Naive thymus-derived CD4-positive, alpha-beta T cell (primary cell): Measurements from ENCODE around the gene ARFGEF3. TPM values are rescaled to one million over a fixed set of nuclear protein-coding genes. Genes with fewer than 3 reads are reported as not detected.
A peak's percentile ranks its signal among the peaks of the same experiment; 100 is the strongest.

Experiments used
- ATAC-seq: fragments of 150-1000 bp; cut with Tn5 transposase; 2 replicates; pipeline ENCODE4 v1.10.0; 2021; ENCODE audit warnings: mild to moderate bottlenecking, moderate library complexity
- CTCF ChIA-PET: fragments of 350-600 bp; sonication (Branson Sonifier 250); formaldehyde crosslinking; loops from one replicate; lab custom pipeline; 2021; ENCODE audit warnings: antibody characterized with exemption; lab: Charles Lee
- POLR2A ChIA-PET: fragments of 350-600 bp; sonication (Branson Sonifier 250); formaldehyde crosslinking; loops from one replicate; lab custom pipeline; 2021; ENCODE audit warnings: antibody characterized with exemption, inconsistent platforms; lab: Charles Lee
- DNase-seq, 9 donors: peaks; one replicate each; pipeline versions ENCODE4 v3.0.0 to v3.0.0-alpha.2; 2020 to 2022; ENCODE audit warnings: mixed read lengths in 1 of 9
- H3K27ac ChIP-seq: one replicate; pipeline ENCODE4 v1.7.0; 2013; ENCODE audit warnings: mild to moderate bottlenecking, low read depth, low read length, moderate library complexity
- H3K27me3 ChIP-seq, 2 donors: one replicate each; pipeline ENCODE4 v1.7.0; 2013; ENCODE audit warnings: low read length in 2 of 2, mild to moderate bottlenecking in 2 of 2, moderate library complexity in 2 of 2; ENCODE audit not compliant: control insufficient read depth in 2 of 2, insufficient read depth in 2 of 2
- H3K36me3 ChIP-seq, 3 experiments: 1 replicate in 2 of 3; 2 replicates in 1 of 3; pipeline ENCODE4 v1.7.0; 2013; ENCODE audit warnings: low read length in 3 of 3, mild to moderate bottlenecking in 3 of 3, moderate library complexity in 1 of 3; ENCODE audit not compliant: insufficient read depth in 3 of 3, control insufficient read depth in 2 of 3
- H3K4me1 ChIP-seq, 2 donors: one replicate each; pipeline ENCODE4 v1.7.0; 2013; ENCODE audit warnings: low read length in 2 of 2, mild to moderate bottlenecking in 2 of 2, moderate library complexity in 1 of 2; ENCODE audit not compliant: control insufficient read depth in 2 of 2, insufficient read depth in 2 of 2
- H3K4me3 ChIP-seq: 2 replicates; pipeline ENCODE4 v1.7.0; 2013; ENCODE audit warnings: mild to moderate bottlenecking, low read length
- H3K9me3 ChIP-seq, 3 experiments: 1 replicate in 2 of 3; 2 replicates in 1 of 3; pipeline ENCODE4 v1.7.0; 2013; ENCODE audit warnings: low read length in 3 of 3; ENCODE audit not compliant: control insufficient read depth in 2 of 3
- H3K27ac Mint-ChIP-seq, 9 donors: one replicate each; pipeline ENCODE4 v1.8.0; 2020 to 2022; ENCODE audit warnings: mixed read lengths in 9 of 9, mild to moderate bottlenecking in 8 of 9, moderate library complexity in 5 of 9, inconsistent platforms in 2 of 9
- H3K27me3 Mint-ChIP-seq, 5 donors: one replicate each; pipeline ENCODE4 v1.8.0; 2021 to 2022; ENCODE audit warnings: mixed read lengths in 5 of 5, mild to moderate bottlenecking in 1 of 5
- H3K36me3 Mint-ChIP-seq, 5 donors: one replicate each; pipeline ENCODE4 v1.8.0; 2020 to 2022; ENCODE audit warnings: mixed read lengths in 5 of 5, mild to moderate bottlenecking in 3 of 5, inconsistent platforms in 1 of 5
- H3K4me1 Mint-ChIP-seq, 7 donors: one replicate each; pipeline ENCODE4 v1.8.0; 2020 to 2022; ENCODE audit warnings: mixed read lengths in 7 of 7, mild to moderate bottlenecking in 3 of 7, inconsistent platforms in 1 of 7
- H3K4me3 Mint-ChIP-seq, 10 donors: one replicate each; pipeline ENCODE4 v1.8.0; 2020 to 2022; ENCODE audit warnings: mild to moderate bottlenecking in 10 of 10, mixed read lengths in 10 of 10, moderate library complexity in 6 of 10, inconsistent platforms in 2 of 10
- H3K9me3 Mint-ChIP-seq, 11 donors: one replicate each; pipeline ENCODE4 v1.8.0; 2020 to 2022; ENCODE audit warnings: mixed read lengths in 11 of 11, mild to moderate bottlenecking in 4 of 11, inconsistent platforms in 1 of 11, moderate library complexity in 1 of 11
- intact Hi-C, 2 donors: fragments of 100-400 bp; cut with micrococcal nuclease; formaldehyde crosslinking; loops; one replicate each; pipeline ENCODE4 v1.15.1; 2023
- polyA plus RNA-seq, 2 donors: library from polyadenylated mRNA; unstranded; fragments of 300-500 nt; fragmentation: Illumina TruSeq; gene quantifications; one replicate each; pipeline ENCODE4 v1.2.3, GENCODE V29; 2021
- total RNA-seq, 6 experiments: library from RNA in 5 of 6; stranded (reverse) in 5 of 6; gene quantifications; 1 replicate in 5 of 6; 2 replicates in 1 of 6; pipeline ENCODE4 v1.2.3 and lab custom pipeline; 2021 to 2026

Gene ARFGEF3
- total and polyA plus RNA-seq, 7 experiments from 2014 or later = 0.02 to 0.15 (median 0.03) TPM; not detected in 4

DNA sequence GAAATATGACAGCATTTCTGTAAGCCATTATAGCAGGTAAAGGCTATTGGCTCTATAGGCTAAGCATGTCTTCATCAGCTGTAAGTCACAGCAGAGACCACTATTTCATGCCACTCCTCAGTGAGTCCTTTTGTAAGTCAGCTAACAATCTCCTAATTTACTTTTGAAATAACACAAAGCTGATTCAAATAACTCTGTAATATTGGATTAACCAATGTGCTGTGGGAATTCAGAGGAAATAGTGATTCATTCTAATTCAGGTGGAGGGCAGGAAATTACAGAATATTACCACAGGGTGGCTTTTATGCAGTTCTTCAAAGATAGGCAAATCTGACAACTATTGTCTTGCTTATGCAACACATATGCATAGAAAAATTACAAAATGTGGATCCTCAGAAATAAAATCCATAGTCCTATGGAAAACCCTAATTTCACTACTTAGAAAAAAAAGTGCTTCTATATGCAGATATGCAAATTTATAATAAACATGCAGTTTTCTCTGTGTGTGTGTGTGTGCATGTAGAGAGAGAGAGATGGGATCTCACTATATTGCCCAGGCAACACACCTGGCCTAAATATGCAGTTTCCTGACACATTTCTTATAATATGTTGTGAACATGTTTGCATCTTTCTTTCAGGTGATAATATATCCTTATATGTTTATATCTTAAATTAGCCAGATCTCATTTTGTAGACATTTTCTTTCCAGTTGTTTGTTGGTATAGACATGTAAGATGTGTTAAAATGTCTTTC lies 211.1 kb downstream of the ARFGEF3 start:
- Histone ChIP-seq H3K9me3 (no peaks in the 10 kb centered on the region), H3K36me3 (no peaks in the 10 kb centered on the region), H3K27ac (no peak overlapping the region), H3K4me3 (no peak overlapping the region), H3K4me1 (no peaks in the 10 kb centered on the region), H3K27me3 (no peaks in the 10 kb centered on the region)
- Mint-ChIP-seq H3K4me3 (no peak overlapping the region), H3K27ac (no peak overlapping the region), H3K9me3 (peaks cover 0 to 2% (median 0%) of the 10 kb centered on the region in 11 donors), H3K4me1 (no peaks in the 10 kb centered on the region), H3K36me3 (no peaks in the 10 kb centered on the region), H3K27me3 (peaks cover 0 to 29% (median 5%) of the 10 kb centered on the region in 5 donors)
- ChIA-PET POLR2A (interaction anchor here (0.7 to 0.8 kb wide), 3 partner anchors 30 to 51 kb away, joined by 3 to 4 read pairs (median 4); no protein-coding TSS in a partner anchor), CTCF (interaction anchor here (0.8 to 1.4 kb wide), 3 partner anchors 10 to 31 kb away, joined by 3 to 4 read pairs (median 3); partner anchors contain the start of gene HEBP2)
- ATAC-seq (peak; percentile 55), DNase-seq (peak in 5 of 9 donors; percentile 7 to 26 (median 18))
- intact Hi-C loops = loop anchor here in 1 of 2 donors (1.0 to 2.0 kb wide), 2 partner anchors 31 to 136 kb away; partner anchors contain the start of gene HEBP2

- H3K4me1 Mint-ChIP-seq = no peaks in the 10 kb centered on the region
- no peak for ATAC-seq
- peaks cover 0 to 25% (median 3%) of the 10 kb centered on the region in 5 donors for H3K27me3 Mint-ChIP-seq
- CTCF ChIA-PET = interaction anchor here (0.6 to 1.0 kb wide), 2 partner anchors 30 to 156 kb away, joined by 3 read pairs; partner anchors contain the start of genes HEBP2 and PBOV1
- H3K4me3 Mint-ChIP-seq = no peak overlapping the region
- DNase-seq = no peak
- H3K9me3 Mint-ChIP-seq = peaks cover 0 to 2% (median 0%) of the 10 kb centered on the region in 11 donors
- H3K27ac Mint-ChIP-seq = peak overlapping the region in 1 of 9 donors; percentile 21
- intact Hi-C loops = no loop called here
- Histone ChIP-seq H3K27ac (no peak overlapping the region), H3K9me3 (no peaks in the 10 kb centered on the region), H3K27me3 (no peaks in the 10 kb centered on the region), H3K36me3 (no peaks in the 10 kb centered on the region), H3K4me3 (no peak overlapping the region), H3K4me1 (no peaks in the 10 kb centered on the region)
- H3K36me3 Mint-ChIP-seq = no peaks in the 10 kb centered on the region
- POLR2A ChIA-PET = no interaction called here
Observed at GRCh38 chr6:138374230-138374629, 212.5 kb downstream of the ARFGEF3 start.

- Histone ChIP-seq H3K27ac (no peak overlapping the region), H3K27me3 (no peaks in the 10 kb centered on the region), H3K36me3 (no peaks in the 10 kb centered on the region), H3K4me1 (no peaks in the 10 kb centered on the region), H3K9me3 (no peaks in the 10 kb centered on the region), H3K4me3 (no peak overlapping the region)
- H3K4me1 Mint-ChIP-seq = no peaks in the 10 kb centered on the region
- CTCF ChIA-PET = no interaction called here
- H3K27ac Mint-ChIP-seq = peak overlapping the region in 1 of 9 donors; percentile 21
- H3K27me3 Mint-ChIP-seq = peaks cover 0 to 23% (median 3%) of the 10 kb centered on the region in 5 donors
- intact Hi-C loops = no loop called here
- H3K36me3 Mint-ChIP-seq = no peaks in the 10 kb centered on the region
- POLR2A ChIA-PET = no interaction called here
- no peak overlapping the region for H3K4me3 Mint-ChIP-seq
- no peak for DNase-seq
- ATAC-seq = no peak
- peaks cover 0 to 2% (median 0%) of the 10 kb centered on the region in 11 donors for H3K9me3 Mint-ChIP-seq
Observed at GRCh38 chr6:138374815-138375214, 213.1 kb downstream of the ARFGEF3 start.

- Mint-ChIP-seq H3K36me3 (no peaks in the 10 kb centered on the region), H3K4me1 (no peaks in the 10 kb centered on the region), H3K9me3 (peaks cover 0 to 2% (median 0%) of the 10 kb centered on the region in 11 donors), H3K27me3 (peaks cover 0 to 13% (median 0%) of the 10 kb centered on the region in 5 donors), H3K27ac (no peak overlapping the region), H3K4me3 (no peak overlapping the region)
- Histone ChIP-seq H3K4me1 (no peaks in the 10 kb centered on the region), H3K27ac (no peak overlapping the region), H3K9me3 (no peaks in the 10 kb centered on the region), H3K4me3 (no peak overlapping the region), H3K36me3 (no peaks in the 10 kb centered on the region), H3K27me3 (no peaks in the 10 kb centered on the region)
- intact Hi-C loops = no loop called here
- ChIA-PET POLR2A (no interaction called here), CTCF (no interaction called here)
- no peak for DNase-seq
- no peak for ATAC-seq
Observed at GRCh38 chr6:138377042-138377441, 215.3 kb downstream of the ARFGEF3 start.

DNA sequence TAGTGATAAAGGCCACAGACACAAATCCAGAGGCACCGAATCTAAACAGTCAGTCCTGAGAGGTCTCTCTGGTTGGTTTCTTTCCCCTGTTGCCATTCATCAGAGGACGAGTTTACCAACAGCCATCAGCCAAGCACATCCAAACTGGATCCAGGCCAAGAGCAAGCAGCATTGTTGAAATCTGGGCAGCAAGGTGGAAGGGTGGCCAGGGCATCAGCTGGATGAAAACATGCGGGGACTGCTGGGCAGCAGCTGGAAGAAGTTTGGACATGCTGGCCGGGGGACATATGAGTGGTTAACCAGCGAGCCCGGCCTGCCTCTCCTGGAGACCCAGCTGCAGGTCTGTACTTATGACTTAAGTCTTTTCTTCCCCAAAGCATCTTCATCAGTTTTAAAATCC lies 216.1 kb downstream of the ARFGEF3 start, which contains the start of gene SMIM28:
SMIM28 (plus strand) TSS at position 62 of the 400 bp plus-strand sequence; CDS start at position 230, 168 bp downstream.
- no peak within 1 kb of the TSS for H3K27ac Mint-ChIP-seq
- H3K4me1 ChIP-seq = no peaks in the 10 kb centered on the region
- H3K27ac ChIP-seq = no peak within 1 kb of the TSS
- DNase-seq = no peak
- no peaks in the 10 kb centered on the region for H3K36me3 Mint-ChIP-seq
- CTCF ChIA-PET = no interaction called here
- H3K36me3 ChIP-seq = no peaks in the 10 kb centered on the region
- no peaks in the 10 kb centered on the region for H3K9me3 ChIP-seq
- intact Hi-C loops = no loop called here
- no peaks in the 10 kb centered on the region for H3K4me1 Mint-ChIP-seq
- ATAC-seq = no peak
- POLR2A ChIA-PET = no interaction called here
- peaks cover 0 to 12% (median 0%) of the 10 kb centered on the region in 5 donors for H3K27me3 Mint-ChIP-seq
- no peak within 1 kb of the TSS for H3K4me3 ChIP-seq
- peaks cover 0 to 2% (median 0%) of the 10 kb centered on the region in 11 donors for H3K9me3 Mint-ChIP-seq
- H3K4me3 Mint-ChIP-seq = no peak within 1 kb of the TSS
- H3K27me3 ChIP-seq = no peaks in the 10 kb centered on the region

- Mint-ChIP-seq H3K4me1 (no peaks in the 10 kb centered on the region), H3K27me3 (peaks cover 0 to 12% (median 0%) of the 10 kb centered on the region in 5 donors), H3K9me3 (peaks cover 0 to 2% (median 0%) of the 10 kb centered on the region in 11 donors), H3K36me3 (no peaks in the 10 kb centered on the region), H3K27ac (no peak overlapping the region), H3K4me3 (no peak overlapping the region)
- H3K9me3 ChIP-seq = no peaks in the 10 kb centered on the region
- ATAC-seq = no peak
- no peak for DNase-seq
- intact Hi-C loops = no loop called here
- ChIA-PET CTCF (no interaction called here), POLR2A (no interaction called here)
- no peak overlapping the region for H3K4me3 ChIP-seq
- no peaks in the 10 kb centered on the region for H3K27me3 ChIP-seq
- no peak overlapping the region for H3K27ac ChIP-seq
- no peaks in the 10 kb centered on the region for H3K36me3 ChIP-seq
- H3K4me1 ChIP-seq = no peaks in the 10 kb centered on the region
Observed at GRCh38 chr6:138378463-138378862, 216.7 kb downstream of the ARFGEF3 start.
